Activated T-cell treated with anti-CD3 and anti-CD28 coated beads, Interleukin-2, amount 50 U/mL, for 4 hours (primary cell): ENCODE measurements around the gene LAMTOR4. TPM values are rescaled to one million over a fixed set of nuclear protein-coding genes. Genes with fewer than 3 reads are reported as not detected.

Experiments used
- ATAC-seq, 2 donors: fragments of 200-7000 bp; cut with Tn5 transposase; one replicate each; pipeline ENCODE4 v1.10.0; 2021
- DNase-seq: peaks from one replicate; pipeline ENCODE4 v3.0.0-alpha.2; 2020
- H3K27me3 Mint-ChIP-seq: one replicate; pipeline ENCODE4 v1.8.0; 2021; ENCODE audit warnings: low read depth, mixed read lengths
- H3K36me3 Mint-ChIP-seq: one replicate; pipeline ENCODE4 v1.8.0; 2022; ENCODE audit warnings: mixed read lengths; ENCODE audit not compliant: insufficient read depth
- H3K4me1 Mint-ChIP-seq: one replicate; pipeline ENCODE4 v1.8.0; 2021; ENCODE audit warnings: low read depth, mixed read lengths
- H3K4me3 Mint-ChIP-seq: one replicate; pipeline ENCODE4 v1.8.0; 2021; ENCODE audit warnings: mild to moderate bottlenecking, moderate library complexity, mixed read lengths
- H3K9me3 Mint-ChIP-seq: one replicate; pipeline ENCODE4 v1.8.0; 2021; ENCODE audit warnings: mixed read lengths
- total RNA-seq, 3 donors: library from RNA; stranded (reverse); gene quantifications; one replicate each; pipeline ENCODE4 v1.2.1, GENCODE V29; 2021

Gene LAMTOR4
- total RNA-seq: 100 to 1,000 TPM; 109 to 119 (median 115) TPM

- DNase-seq: peak; percentile 96
- Mint-ChIP-seq H3K9me3 (no peaks in the 10 kb centered on the region), H3K4me3 (peak within 1 kb of the TSS; percentile 99), H3K4me1 (peaks cover 36% of the 10 kb centered on the region), H3K27me3 (no peaks in the 10 kb centered on the region), H3K36me3 (peaks cover 10% of the 10 kb centered on the region)
- ATAC-seq: peak; percentile 97 to 98
Measured at GRCh38 chr7:100148559-100149328, at the start of gene LAMTOR4. Gene LAMTOR4 (plus strand): TSS chr7:100148918. CDS start chr7:100148973, 55 bp downstream.

DNA sequence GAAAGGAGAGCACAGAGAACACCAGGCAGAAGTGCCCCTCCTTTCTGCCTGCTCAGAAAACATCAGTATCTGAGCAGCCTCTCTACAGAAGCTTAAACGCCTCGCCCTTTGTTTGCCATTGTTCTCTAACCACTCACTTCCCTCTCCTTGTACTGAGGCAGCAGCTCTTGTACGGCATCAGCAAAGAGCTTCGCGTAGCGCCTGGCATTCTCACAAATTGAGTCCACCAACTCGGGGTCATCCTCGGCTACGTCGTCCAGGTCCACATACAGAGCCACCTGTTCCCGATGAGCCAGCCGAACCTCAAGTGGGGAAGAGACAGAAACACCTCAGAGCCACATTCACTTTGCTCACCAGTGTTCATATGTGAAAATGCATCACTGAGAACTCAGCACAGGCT, 49.3 kb upstream of the LAMTOR4 start:
- Mint-ChIP-seq H3K36me3 (peaks cover 43% of the 10 kb centered on the region), H3K4me3 (peak overlapping the region; percentile 94), H3K9me3 (no peaks in the 10 kb centered on the region), H3K4me1 (peaks cover 34% of the 10 kb centered on the region), H3K27me3 (no peaks in the 10 kb centered on the region)
- ATAC-seq (no peak), DNase-seq (no peak)

DNA sequence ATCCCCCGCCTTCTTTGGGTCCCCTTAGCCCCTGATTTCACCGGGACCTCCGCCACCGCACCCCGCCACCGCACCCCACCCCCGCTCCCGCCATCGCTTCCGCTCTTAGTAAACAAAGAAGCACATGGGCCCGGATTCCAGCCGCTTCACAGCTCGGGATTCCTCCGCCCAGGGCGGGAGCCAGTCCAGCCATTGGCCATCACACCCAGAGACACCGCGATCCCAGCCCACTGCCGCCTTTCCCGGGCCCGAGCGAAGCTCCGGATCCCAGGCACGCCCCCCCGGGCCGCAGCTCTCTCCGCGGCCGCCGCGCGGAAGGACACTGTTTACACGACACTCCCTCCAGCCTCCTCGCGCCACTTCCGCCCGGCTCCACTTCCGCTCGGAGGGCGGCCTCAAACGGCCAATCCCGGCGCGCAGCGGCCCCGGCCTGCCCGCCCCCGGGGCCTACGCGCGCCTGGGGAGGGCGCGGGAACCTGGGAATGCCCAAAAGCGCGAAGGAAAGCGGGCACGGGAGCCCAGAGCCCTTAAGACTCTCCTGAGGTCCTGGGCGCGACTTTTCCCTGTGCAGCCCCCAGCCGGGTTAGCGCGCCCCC, 48.2 kb upstream of the LAMTOR4 start:
- H3K27me3 Mint-ChIP-seq: no peaks in the 10 kb centered on the region
- H3K4me1 Mint-ChIP-seq: peaks cover 34% of the 10 kb centered on the region
- DNase-seq (peak; percentile 79), ATAC-seq (peak; percentile 77 to 83)
- peak overlapping the region; percentile 94 for H3K4me3 Mint-ChIP-seq
- H3K9me3 Mint-ChIP-seq: no peaks in the 10 kb centered on the region
- peaks cover 44% of the 10 kb centered on the region for H3K36me3 Mint-ChIP-seq

- Mint-ChIP-seq H3K4me1 (peaks cover 34% of the 10 kb centered on the region), H3K36me3 (peaks cover 39% of the 10 kb centered on the region), H3K4me3 (peak within 1 kb of the TSS; percentile 94), H3K27me3 (no peaks in the 10 kb centered on the region), H3K9me3 (no peaks in the 10 kb centered on the region)
- DNase-seq (peak; percentile 92), ATAC-seq (peak; percentile 87 to 89)
Measured at GRCh38 chr7:100101016-100101862, 47.5 kb upstream of the LAMTOR4 start, which contains the start of the genes AP4M1 and MCM7. Gene AP4M1 (plus strand): TSS chr7:100101643. CDS start chr7:100101715, 72 bp downstream. Gene MCM7 (minus strand): TSS chr7:100101397. CDS start chr7:100101294, 103 bp downstream.

DNA sequence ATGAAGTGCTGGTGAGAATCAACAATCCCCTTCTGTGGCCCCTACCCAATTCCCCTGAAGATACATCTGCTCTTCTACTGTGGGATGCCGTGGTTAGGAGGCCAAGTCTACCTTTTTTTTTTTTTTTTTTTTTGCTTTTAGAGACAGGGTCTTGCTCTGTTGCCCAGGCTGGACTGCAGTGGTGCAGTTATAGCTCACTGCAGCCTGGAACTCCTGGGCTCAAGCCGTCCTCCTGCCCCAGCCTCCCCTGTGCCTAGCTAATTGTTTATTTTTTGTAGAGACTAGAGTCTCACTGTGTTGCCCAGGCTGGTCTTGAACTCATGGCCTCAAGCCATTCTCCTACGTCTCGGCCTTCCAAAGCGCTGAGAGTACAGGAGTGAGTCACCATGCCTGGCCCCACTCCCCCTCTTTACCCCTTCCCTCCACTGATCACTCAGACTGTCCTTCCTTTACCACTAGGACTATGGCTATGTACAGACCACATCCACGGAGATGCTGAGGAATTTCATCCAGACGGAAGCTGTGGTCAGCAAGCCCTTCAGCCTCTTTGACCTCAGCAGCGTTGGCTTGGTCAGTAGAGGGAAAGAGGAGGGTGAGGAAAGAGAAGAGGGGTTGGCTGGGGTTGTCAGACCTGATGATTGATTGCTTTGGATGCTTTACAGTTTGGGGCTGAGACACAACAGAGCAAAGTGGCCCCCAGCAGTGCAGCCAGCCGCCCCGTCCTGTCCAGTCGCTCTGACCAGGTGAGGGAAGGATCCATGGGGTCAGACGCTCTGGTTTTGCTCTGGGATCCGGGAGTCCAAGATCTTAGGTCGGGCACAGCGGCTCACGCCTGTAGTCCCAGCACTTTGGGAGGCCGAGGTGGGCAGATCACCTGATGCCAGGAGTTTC, 45.5 kb upstream of the LAMTOR4 start:
- H3K4me1 Mint-ChIP-seq: peaks cover 26% of the 10 kb centered on the region
- no peaks in the 10 kb centered on the region for H3K9me3 Mint-ChIP-seq
- peak overlapping the region; percentile 94 for H3K4me3 Mint-ChIP-seq
- ATAC-seq (no peak), DNase-seq (no peak)
- no peaks in the 10 kb centered on the region for H3K27me3 Mint-ChIP-seq
- H3K36me3 Mint-ChIP-seq: peaks cover 35% of the 10 kb centered on the region

DNA sequence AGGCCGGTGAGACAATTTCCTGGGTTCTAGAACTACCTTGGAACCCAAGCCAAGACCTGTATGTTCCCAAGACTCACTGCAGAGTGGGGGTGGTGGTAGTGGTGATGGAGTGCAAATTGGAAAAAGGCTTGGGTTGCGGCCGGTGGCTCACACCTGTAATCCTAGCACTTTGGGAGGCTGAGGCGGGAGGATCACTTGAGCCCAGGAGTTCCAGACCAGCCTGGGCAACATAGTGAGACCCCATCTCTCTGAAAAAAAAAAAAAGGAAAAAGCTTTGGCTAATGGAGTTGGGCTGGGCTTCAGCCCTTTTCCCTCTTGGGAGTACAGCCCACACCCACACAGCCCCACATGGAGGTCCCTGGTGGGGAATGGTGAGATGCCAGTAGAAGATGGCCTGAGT, 43.2 kb upstream of the LAMTOR4 start:
- no peak for DNase-seq

GRCh38 chr7:100106633-100107032, 42.1 kb upstream of the LAMTOR4 start:
- Mint-ChIP-seq H3K36me3 (peaks cover 26% of the 10 kb centered on the region), H3K4me1 (peaks cover 5% of the 10 kb centered on the region), H3K27me3 (no peaks in the 10 kb centered on the region), H3K4me3 (no peak overlapping the region), H3K9me3 (no peaks in the 10 kb centered on the region)
- ATAC-seq: no peak
- DNase-seq: no peak

More for the DNA sequence above, 43.2 kb upstream of the LAMTOR4 start:
- H3K9me3 Mint-ChIP-seq: no peaks in the 10 kb centered on the region
- no peaks in the 10 kb centered on the region for H3K27me3 Mint-ChIP-seq
- peaks cover 24% of the 10 kb centered on the region for H3K36me3 Mint-ChIP-seq
- no peak for ATAC-seq
- no peak overlapping the region for H3K4me3 Mint-ChIP-seq
- H3K4me1 Mint-ChIP-seq: peaks cover 5% of the 10 kb centered on the region

- peaks cover 5% of the 10 kb centered on the region for H3K4me1 Mint-ChIP-seq
- no peak for ATAC-seq
- no peaks in the 10 kb centered on the region for H3K9me3 Mint-ChIP-seq
- H3K36me3 Mint-ChIP-seq: peaks cover 26% of the 10 kb centered on the region
- no peak for DNase-seq
- H3K4me3 Mint-ChIP-seq: no peak overlapping the region
- no peaks in the 10 kb centered on the region for H3K27me3 Mint-ChIP-seq
Measured at GRCh38 chr7:100107125-100107737, 41.5 kb upstream of the LAMTOR4 start.

- no peak for ATAC-seq
- peaks cover 2% of the 10 kb centered on the region for H3K4me1 Mint-ChIP-seq
- H3K27me3 Mint-ChIP-seq: no peaks in the 10 kb centered on the region
- no peak overlapping the region for H3K4me3 Mint-ChIP-seq
- peaks cover 28% of the 10 kb centered on the region for H3K36me3 Mint-ChIP-seq
- no peaks in the 10 kb centered on the region for H3K9me3 Mint-ChIP-seq
- DNase-seq: no peak
Measured at GRCh38 chr7:100107890-100108289, 40.8 kb upstream of the LAMTOR4 start.

DNA sequence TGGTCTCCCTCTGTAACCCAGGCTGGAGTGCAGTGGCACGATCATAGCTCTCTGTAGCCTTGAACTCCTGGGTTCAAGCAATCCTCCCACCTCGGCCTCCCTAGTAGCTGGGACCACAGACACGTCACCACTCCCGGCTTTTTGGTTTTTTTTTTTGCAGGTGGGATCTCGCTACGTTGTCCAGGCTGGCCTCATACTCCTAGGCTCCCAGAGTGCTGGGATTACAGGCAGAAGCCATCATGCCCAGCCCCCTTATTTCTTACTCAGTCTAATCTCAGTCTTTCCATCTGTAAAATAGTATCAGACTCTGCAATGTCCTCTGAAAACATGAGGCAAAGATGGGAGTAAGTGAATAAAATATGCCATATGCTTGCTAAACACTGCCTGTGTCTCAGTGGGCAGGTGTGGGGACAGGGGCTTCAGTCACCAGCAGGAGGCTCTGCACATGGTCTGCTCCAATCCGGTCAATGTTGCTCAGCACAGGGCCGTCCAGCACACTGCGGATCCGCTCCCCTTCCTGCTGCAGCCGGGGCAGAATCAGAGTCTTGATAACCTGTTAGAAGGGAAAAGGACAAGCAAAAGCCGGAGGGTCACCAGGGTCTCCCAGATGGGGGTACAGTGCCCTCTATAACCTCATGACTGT, 39.1 kb upstream of the LAMTOR4 start:
- Mint-ChIP-seq H3K4me1 (no peaks in the 10 kb centered on the region), H3K27me3 (no peaks in the 10 kb centered on the region), H3K36me3 (peaks cover 29% of the 10 kb centered on the region), H3K4me3 (no peak overlapping the region), H3K9me3 (no peaks in the 10 kb centered on the region)
- ATAC-seq (no peak), DNase-seq (no peak)

DNA sequence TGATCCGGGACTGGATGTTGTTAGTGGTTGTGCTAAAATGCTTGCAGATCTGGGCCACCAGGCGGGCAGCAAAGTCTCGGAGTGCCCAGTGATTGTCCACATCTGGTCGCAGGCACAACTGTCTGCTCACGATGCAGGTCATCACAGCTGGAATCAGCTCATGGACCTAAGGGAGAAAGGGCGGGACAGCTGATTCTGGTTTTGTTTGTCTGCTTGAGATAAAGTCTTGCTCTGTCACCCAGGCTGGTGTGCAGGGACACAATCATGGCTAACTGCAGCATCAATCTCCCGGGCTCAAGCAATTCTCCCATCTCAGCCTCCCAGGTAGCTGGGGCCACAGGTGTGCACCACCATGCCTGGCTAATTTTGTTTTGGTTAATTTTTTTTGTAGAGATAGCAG, 37.6 kb upstream of the LAMTOR4 start:
- Mint-ChIP-seq H3K4me3 (no peak overlapping the region), H3K9me3 (no peaks in the 10 kb centered on the region), H3K36me3 (peaks cover 25% of the 10 kb centered on the region), H3K4me1 (no peaks in the 10 kb centered on the region), H3K27me3 (no peaks in the 10 kb centered on the region)
- no peak for ATAC-seq
- DNase-seq: no peak

- DNase-seq (no peak), ATAC-seq (no peak)
- H3K27me3 Mint-ChIP-seq: no peaks in the 10 kb centered on the region
- no peaks in the 10 kb centered on the region for H3K9me3 Mint-ChIP-seq
- H3K4me1 Mint-ChIP-seq: no peaks in the 10 kb centered on the region
- H3K4me3 Mint-ChIP-seq: no peak overlapping the region
- peaks cover 24% of the 10 kb centered on the region for H3K36me3 Mint-ChIP-seq
Measured at GRCh38 chr7:100111914-100112313, 36.8 kb upstream of the LAMTOR4 start.

DNA sequence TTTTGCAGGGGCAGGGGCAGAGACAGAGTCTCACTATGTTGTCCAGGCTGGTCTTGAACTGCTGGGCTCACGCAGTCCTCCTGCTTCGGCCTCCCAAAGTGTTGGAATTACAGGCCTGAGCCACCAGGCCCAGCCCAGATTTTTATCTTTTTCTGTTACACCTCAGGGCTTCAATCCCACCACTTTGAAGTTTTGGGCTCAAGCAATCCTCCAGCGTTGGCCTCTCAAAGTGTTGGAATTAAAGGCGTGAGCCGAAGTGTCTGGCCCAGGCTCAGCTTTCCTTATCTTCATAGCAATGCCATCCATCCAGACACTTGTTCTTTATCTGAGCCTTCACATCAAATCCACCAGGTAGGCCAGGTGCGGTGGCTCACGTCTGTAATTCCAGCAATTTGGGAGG, 33.7 kb upstream of the LAMTOR4 start:
- no peak overlapping the region for H3K4me3 Mint-ChIP-seq
- ATAC-seq (no peak), DNase-seq (no peak)
- peaks cover 16% of the 10 kb centered on the region for H3K36me3 Mint-ChIP-seq
- H3K9me3 Mint-ChIP-seq: no peaks in the 10 kb centered on the region
- H3K4me1 Mint-ChIP-seq: peaks cover 9% of the 10 kb centered on the region
- H3K27me3 Mint-ChIP-seq: no peaks in the 10 kb centered on the region
